WTC11 (cell line): ENCODE data around the gene KRT36. TPM values are rescaled to one million over a fixed set of nuclear protein-coding genes. Genes with fewer than 3 reads are reported as not detected.

Experiments
- ATAC-seq: fragments of 200-7000 bp; cut with Tn5 transposase; 2 replicates; pipeline ENCODE4 v1.10.0; 2021; ENCODE audit warnings: mild to moderate bottlenecking, moderate library complexity
- CTCF ChIA-PET: fragments of 300-600 bp; sonication (Branson Sonifier 250); formaldehyde crosslinking; loops from one replicate; lab custom pipeline; 2021; ENCODE audit warnings: antibody characterized with exemption; lab: Charles Lee
- POLR2A ChIA-PET: fragments of 350-600 bp; sonication (Branson Sonifier 250); formaldehyde crosslinking; loops from one replicate; lab custom pipeline; 2021; ENCODE audit warnings: antibody characterized with exemption; lab: Charles Lee
- DNase-seq: peaks from one replicate; pipeline ENCODE4 v3.0.0; 2021; ENCODE audit warnings: low spot score
- H3K27ac Mint-ChIP-seq: 2 replicates; pipeline ENCODE4 v1.8.0; 2021; ENCODE audit warnings: mixed read lengths
- H3K27me3 Mint-ChIP-seq: 2 replicates; pipeline ENCODE4 v1.8.0; 2021; ENCODE audit warnings: low read depth, mild to moderate bottlenecking, moderate library complexity, mixed read lengths
- H3K36me3 Mint-ChIP-seq: 2 replicates; pipeline ENCODE4 v1.8.0; 2021; ENCODE audit warnings: mixed read lengths
- H3K4me1 Mint-ChIP-seq: 2 replicates; pipeline ENCODE4 v1.8.0; 2022; ENCODE audit warnings: mixed read lengths
- H3K4me3 Mint-ChIP-seq: 2 replicates; pipeline ENCODE4 v1.8.0; 2021; ENCODE audit warnings: mild to moderate bottlenecking, moderate library complexity, mixed read lengths
- H3K9me3 Mint-ChIP-seq: 2 replicates; pipeline ENCODE4 v1.8.0; 2021; ENCODE audit warnings: mixed read lengths
- IRF2 ChIP-seq: sonication (generic); formaldehyde crosslinking; IDR thresholded peaks from 2 replicates; pipeline ENCODE4 v1.8.0; 2022; ENCODE audit warnings: low read depth, missing genetic modification reagents, borderline replicate concordance
- NR3C1 ChIP-seq: sonication (generic); formaldehyde crosslinking; conservative IDR thresholded peaks from 2 replicates; pipeline ENCODE4 v1.8.1; 2023; ENCODE audit warnings: low read depth, mild to moderate bottlenecking, missing genetic modification reagents
- SMAD3 ChIP-seq: sonication (generic); formaldehyde crosslinking; IDR thresholded peaks from 2 replicates; pipeline ENCODE4 v1.8.0; 2022; ENCODE audit warnings: missing genetic modification reagents, mild to moderate bottlenecking, borderline replicate concordance
- SOX15 ChIP-seq: fragments of 250-450 bp; sonication (Bioruptor Pico); IDR thresholded peaks from 2 replicates; pipeline ENCODE4 v1.9.0; 2021; ENCODE audit warnings: mild to moderate bottlenecking
- ZNF138 ChIP-seq: sonication (generic); formaldehyde crosslinking; conservative IDR thresholded peaks from 2 replicates; pipeline ENCODE4 v1.8.1; 2022; ENCODE audit warnings: mild to moderate bottlenecking, moderate library complexity, missing genetic modification reagents
- ZNF423 ChIP-seq: fragments of 250-450 bp; sonication (Bioruptor Pico); IDR thresholded peaks from 2 replicates; pipeline ENCODE4 v2.1.2; 2022; ENCODE audit warnings: mild to moderate bottlenecking, moderate library complexity
- ZNF671 ChIP-seq: fragments of 250-450 bp; sonication (Bioruptor Pico); IDR thresholded peaks from 2 replicates; pipeline ENCODE4 v1.8.0; 2021; ENCODE audit warnings: mild to moderate bottlenecking
- total RNA-seq: library from RNA; stranded (reverse); gene quantifications from 3 replicates; pipeline ENCODE4 v1.2.3, GENCODE V29; 2021
- TF ChIP-seq, protein P1 (sequence below): fragments of 200-600 bp; IDR thresholded peaks from 2 replicates; pipeline ENCODE4 v1.8.0; 2022; ENCODE audit warnings: antibody characterized with exemption
- TF ChIP-seq, protein P2 (sequence below): fragments of 250-450 bp; sonication (Bioruptor Pico); IDR thresholded peaks from 2 replicates; pipeline ENCODE4 v1.8.0; 2021; ENCODE audit warnings: mild to moderate bottlenecking

KRT36 gene
- total RNA-seq, 1 experiment from 2014 or later = not detected

DNA sequence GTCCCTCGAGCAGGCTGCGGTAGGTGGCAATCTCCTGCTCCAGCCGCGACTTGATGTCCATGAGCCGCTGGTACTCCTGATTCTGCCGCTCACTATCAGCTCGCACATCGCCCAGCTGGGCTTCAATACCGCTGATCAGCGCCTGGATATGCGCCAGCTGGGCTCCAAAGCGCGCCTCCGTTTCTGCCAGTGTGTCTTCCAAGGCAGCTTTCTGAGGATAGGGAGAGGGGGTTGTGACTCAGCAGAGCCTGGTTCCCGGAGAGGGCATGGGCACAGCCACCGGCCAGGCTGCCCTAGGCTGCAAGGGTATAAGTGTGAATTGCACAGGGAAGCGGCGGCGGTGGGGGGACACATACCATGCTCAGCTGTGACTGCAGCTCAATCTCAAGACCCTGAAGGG lies 34.1 kb upstream of the KRT36 start (continued):
- TF ChIP-seq, protein P1, sequence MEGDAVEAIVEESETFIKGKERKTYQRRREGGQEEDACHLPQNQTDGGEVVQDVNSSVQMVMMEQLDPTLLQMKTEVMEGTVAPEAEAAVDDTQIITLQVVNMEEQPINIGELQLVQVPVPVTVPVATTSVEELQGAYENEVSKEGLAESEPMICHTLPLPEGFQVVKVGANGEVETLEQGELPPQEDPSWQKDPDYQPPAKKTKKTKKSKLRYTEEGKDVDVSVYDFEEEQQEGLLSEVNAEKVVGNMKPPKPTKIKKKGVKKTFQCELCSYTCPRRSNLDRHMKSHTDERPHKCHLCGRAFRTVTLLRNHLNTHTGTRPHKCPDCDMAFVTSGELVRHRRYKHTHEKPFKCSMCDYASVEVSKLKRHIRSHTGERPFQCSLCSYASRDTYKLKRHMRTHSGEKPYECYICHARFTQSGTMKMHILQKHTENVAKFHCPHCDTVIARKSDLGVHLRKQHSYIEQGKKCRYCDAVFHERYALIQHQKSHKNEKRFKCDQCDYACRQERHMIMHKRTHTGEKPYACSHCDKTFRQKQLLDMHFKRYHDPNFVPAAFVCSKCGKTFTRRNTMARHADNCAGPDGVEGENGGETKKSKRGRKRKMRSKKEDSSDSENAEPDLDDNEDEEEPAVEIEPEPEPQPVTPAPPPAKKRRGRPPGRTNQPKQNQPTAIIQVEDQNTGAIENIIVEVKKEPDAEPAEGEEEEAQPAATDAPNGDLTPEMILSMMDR = no peak
- TF ChIP-seq ZNF138 = no peak

DNA sequence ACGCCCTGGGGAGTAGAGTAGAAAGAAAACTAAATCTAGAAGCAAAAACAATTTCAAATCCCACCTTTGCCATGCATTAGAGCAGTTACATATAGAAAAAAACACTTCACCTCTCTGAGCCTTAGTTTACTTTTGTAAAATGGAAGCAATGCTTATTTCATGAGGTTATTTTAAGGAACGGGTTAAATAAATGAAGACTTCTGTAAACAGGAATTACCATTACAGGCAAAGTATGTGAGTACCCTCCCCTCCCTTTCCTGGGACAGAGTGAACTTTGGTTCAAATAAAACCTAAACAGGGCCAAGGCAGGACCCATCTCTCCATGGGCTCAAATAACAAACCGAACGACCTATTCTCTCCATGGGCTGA lies 33.5 kb upstream of the KRT36 start:
- ChIA-PET POLR2A (no interaction called here), CTCF (interaction anchor here (1.1 to 7.5 kb wide), 5 partner anchors 26 to 140 kb away, joined by 3 to 125 read pairs (median 11); no protein-coding TSS in a partner anchor)
- Mint-ChIP-seq H3K4me3 (no peak overlapping the region), H3K36me3 (peaks cover 26% of the 10 kb centered on the region), H3K9me3 (no peaks in the 10 kb centered on the region), H3K4me1 (peaks cover 29% of the 10 kb centered on the region), H3K27ac (no peak overlapping the region), H3K27me3 (no peaks in the 10 kb centered on the region; the same call in 1 of the 2 replicates)
- DNase-seq (no peak), ATAC-seq (no peak)
- TF ChIP-seq ZNF423 (CRISPR knock-in tag) (no peak), SOX15 (CRISPR knock-in tag) (no peak), IRF2 (CRISPR knock-in tag) (no peak)

DNA sequence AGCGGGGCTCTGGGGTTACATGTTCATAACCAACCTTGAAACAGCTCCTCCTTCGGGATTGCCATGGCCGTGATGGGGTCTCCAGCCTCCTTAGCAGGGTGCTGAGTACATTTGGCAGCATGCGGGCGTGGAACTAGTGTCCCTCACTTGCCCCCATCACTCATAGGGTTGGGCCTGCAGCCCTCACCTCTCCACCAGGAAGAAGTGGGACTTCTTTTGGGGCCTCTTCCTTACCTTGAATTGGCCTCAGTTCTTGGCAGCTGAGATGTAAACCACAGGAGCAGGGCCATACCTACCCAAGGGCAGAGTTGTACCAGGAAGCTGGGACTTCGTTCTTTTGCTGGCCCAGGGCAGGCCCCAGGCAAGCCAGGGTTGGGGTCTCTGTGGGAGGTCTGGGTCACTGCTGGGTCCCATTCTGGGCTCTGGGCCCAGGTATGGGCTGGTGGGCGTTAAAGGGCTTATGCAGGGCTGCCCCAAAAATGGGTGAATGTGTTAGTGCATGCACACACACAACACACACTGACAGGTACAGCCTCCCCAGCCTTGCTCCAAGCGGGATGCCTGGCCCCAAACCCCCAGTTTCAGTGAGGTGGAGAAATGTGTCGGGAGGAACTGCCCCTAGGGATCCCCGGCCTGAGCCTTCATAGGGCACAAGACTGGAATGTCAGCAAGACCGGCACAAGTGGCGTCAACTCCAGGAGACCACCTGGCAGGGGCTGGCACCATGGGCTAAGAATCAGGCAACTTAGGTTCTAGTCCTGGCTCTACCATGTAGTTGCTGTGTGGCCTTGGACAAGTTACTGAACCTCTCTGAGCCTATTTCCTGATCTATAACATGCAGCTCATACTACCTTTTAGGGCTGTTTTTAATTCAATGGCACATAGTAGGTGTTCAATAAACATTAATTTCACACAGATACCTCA lies 32.9 kb upstream of the KRT36 start:
- H3K27ac Mint-ChIP-seq = no peak overlapping the region

DNA sequence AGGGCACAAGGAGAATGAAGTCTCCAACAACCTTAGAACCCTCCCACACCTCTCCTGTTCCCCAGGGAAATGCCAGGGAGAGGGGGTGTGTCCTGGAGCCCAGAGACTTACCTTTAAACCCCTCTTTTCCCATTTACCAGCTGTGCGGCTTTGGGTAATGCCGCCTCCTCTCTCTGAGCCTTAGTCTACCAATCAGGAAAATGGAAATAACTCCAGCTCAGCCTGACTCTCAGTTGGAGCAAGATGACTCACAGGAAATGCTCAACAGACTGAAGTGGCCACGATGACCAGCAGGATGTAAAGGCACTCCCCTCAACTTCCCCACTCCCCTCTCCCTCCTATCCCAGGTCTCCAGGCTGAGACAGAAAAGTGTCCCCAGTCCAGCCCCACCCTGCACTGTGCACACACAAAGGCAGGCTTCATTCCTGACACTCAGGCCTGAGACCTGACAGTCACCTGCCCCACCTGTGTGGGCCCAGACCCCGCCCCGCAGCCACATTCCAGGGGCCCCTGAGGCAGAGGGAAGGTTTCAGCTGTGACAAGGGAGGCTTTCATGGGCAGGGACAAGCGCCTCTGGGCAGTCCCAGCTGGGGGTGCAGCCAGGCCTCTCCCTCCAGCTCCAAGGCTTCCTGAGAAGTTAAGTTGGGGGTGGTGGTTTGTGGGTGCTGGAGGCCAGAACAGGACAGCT lies 32.0 kb upstream of the KRT36 start:
- no peaks in the 10 kb centered on the region; the same call in 1 of the 2 replicates for H3K27me3 Mint-ChIP-seq
- H3K27ac Mint-ChIP-seq = peak overlapping the region; percentile 48; the same call in 1 of the 2 replicates
- TF ChIP-seq NR3C1 (CRISPR knock-in tag) (no peak), SMAD3 (no peak)
- ATAC-seq (peak; percentile 46), DNase-seq (peak; percentile 57)
- ChIA-PET POLR2A (interaction anchor here (0.6 to 1.3 kb wide), 4 partner anchors 10 to 168 kb away, joined by 3 to 4 read pairs (median 4); no protein-coding TSS in a partner anchor), CTCF (interaction anchor here (0.6 to 2.9 kb wide), 9 partner anchors 9 to 144 kb away, joined by 3 to 52 read pairs (median 10); no protein-coding TSS in a partner anchor)
- H3K4me3 Mint-ChIP-seq = no peak overlapping the region
- no peaks in the 10 kb centered on the region for H3K9me3 Mint-ChIP-seq
- H3K4me1 Mint-ChIP-seq = peaks cover 25% of the 10 kb centered on the region
- H3K36me3 Mint-ChIP-seq = peaks cover 26% of the 10 kb centered on the region

More for the DNA sequence above, 32.9 kb upstream of the KRT36 start:
- H3K36me3 Mint-ChIP-seq = peaks cover 26% of the 10 kb centered on the region
- DNase-seq = no peak
- no peaks in the 10 kb centered on the region for H3K9me3 Mint-ChIP-seq
- peaks cover 29% of the 10 kb centered on the region for H3K4me1 Mint-ChIP-seq
- no peak overlapping the region for H3K4me3 Mint-ChIP-seq
- no peaks in the 10 kb centered on the region; the same call in 1 of the 2 replicates for H3K27me3 Mint-ChIP-seq
- ATAC-seq = no peak; the same call in 1 of the 2 replicates
- CTCF ChIA-PET = interaction anchor here (0.6 to 2.9 kb wide), 10 partner anchors 9 to 144 kb away, joined by 3 to 52 read pairs (median 10); no protein-coding TSS in a partner anchor
- POLR2A ChIA-PET = interaction anchor here (1.2 to 1.3 kb wide), 2 partner anchors 16 to 27 kb away, joined by 4 read pairs; no protein-coding TSS in a partner anchor
- TF ChIP-seq IRF2 (CRISPR knock-in tag) (no peak), ZNF671 (CRISPR knock-in tag) (0 out of 2 replicates have a peak, but pooled peaks have one; percentile 15)
- TF ChIP-seq, protein P2, sequence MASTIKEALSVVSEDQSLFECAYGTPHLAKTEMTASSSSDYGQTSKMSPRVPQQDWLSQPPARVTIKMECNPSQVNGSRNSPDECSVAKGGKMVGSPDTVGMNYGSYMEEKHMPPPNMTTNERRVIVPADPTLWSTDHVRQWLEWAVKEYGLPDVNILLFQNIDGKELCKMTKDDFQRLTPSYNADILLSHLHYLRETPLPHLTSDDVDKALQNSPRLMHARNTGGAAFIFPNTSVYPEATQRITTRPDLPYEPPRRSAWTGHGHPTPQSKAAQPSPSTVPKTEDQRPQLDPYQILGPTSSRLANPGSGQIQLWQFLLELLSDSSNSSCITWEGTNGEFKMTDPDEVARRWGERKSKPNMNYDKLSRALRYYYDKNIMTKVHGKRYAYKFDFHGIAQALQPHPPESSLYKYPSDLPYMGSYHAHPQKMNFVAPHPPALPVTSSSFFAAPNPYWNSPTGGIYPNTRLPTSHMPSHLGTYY (CRISPR knock-in tag) = 0 out of 2 replicates have a peak, but pooled peaks have one; percentile 37
